Lower lobe of right lung (tissue), 2 donors: ENCODE data around the gene BICD1. TPM values are rescaled to one million over a fixed set of nuclear protein-coding genes. Genes with fewer than 3 reads are reported as not detected.

ENCODE experiments used
- ATAC-seq, 2 donors: fragments of 200-7000 bp; cut with Tn5 transposase; one replicate each; pipeline ENCODE4 v1.9.1; 2020 to 2022; ENCODE audit warnings: mild to moderate bottlenecking in 2 of 2, moderate library complexity in 2 of 2
- DNase-seq: peaks from one replicate; pipeline ENCODE4 v3.0.0-alpha.2; 2020
- H3K27ac ChIP-seq: fragments of 200-600 bp; one replicate; pipeline ENCODE4 v1.8.0; 2022
- H3K27me3 ChIP-seq: fragments of 200-600 bp; one replicate; pipeline ENCODE4 v1.8.0; 2022; ENCODE audit warnings: low read depth
- H3K36me3 ChIP-seq: fragments of 200-600 bp; one replicate; pipeline ENCODE4 v1.8.0; 2022; ENCODE audit warnings: mild to moderate bottlenecking
- H3K4me1 ChIP-seq: fragments of 200-600 bp; one replicate; pipeline ENCODE4 v1.8.0; 2022
- H3K4me3 ChIP-seq: fragments of 200-600 bp; one replicate; pipeline ENCODE4 v1.8.0; 2022; ENCODE audit warnings: mild to moderate bottlenecking
- H3K9me3 ChIP-seq: fragments of 200-600 bp; one replicate; pipeline ENCODE4 v1.8.0; 2022
- CTCF ChIP-seq: fragments of 200-600 bp; IDR thresholded peaks from one replicate; pipeline ENCODE4 v1.8.0; 2022; ENCODE audit warnings: antibody characterized with exemption, mild to moderate bottlenecking
- intact Hi-C: fragments of 100-400 bp; cut with DNase I; formaldehyde crosslinking; loops from one replicate; pipeline ENCODE4 v1.11.0; 2022
- total RNA-seq: library from RNA; stranded (reverse); fragmentation: NEBNext Ultra II Directional; extraction: Animal tissue kit (Norgen Biotek cat#: 25700); gene quantifications from one replicate; pipeline ENCODE4 v1.2.1, GENCODE V29; 2021
- donor health status: DM: no; HTN: yes; CAD: no; lungs with severe emphysema.

The BICD1 gene
- total RNA-seq, 1 donor from 2014 or later, result 11.0 TPM

DNA sequence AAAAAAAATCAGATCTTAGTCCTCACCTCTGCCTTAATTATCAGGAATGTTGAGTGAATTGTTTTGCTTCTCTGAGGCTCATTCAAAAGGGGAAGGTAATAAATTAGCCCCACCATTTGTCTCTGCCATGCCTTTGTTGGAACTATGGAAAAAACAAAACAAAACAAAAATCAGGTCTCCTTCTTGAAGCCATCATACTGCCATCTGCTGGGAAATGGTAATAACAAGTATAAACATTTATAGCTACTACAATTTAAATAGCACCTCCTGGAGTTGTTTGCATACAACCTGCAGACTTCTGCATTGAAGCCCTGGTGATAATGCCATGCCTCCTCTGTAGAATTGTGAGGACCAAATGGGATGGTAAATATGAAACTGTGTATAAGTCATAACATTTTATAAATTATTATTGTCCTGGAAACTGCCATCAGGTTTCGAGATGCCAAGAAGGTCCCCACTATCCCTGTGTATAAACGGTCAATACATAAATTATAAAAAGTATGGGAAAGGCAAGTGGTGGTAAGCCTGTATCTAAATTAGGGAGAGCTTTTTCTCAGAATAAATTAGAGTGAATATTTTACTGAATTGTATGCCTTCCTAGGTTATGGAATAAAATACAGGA lies 205.5 kb downstream of the BICD1 start:
- intact Hi-C loops, result no loop called here
- no peaks in the 10 kb centered on the region for H3K9me3 ChIP-seq
- H3K36me3 ChIP-seq, result no peaks in the 10 kb centered on the region
- H3K27me3 ChIP-seq, result no peaks in the 10 kb centered on the region
- H3K4me3 ChIP-seq, result no peak overlapping the region
- DNase-seq (no peak), ATAC-seq (peak in 1 of 2 donors; percentile 40)
- H3K4me1 ChIP-seq, result peaks cover 10% of the 10 kb centered on the region
- peak; percentile 49 for TF ChIP-seq CTCF
- H3K27ac ChIP-seq, result no peak overlapping the region

- no peak overlapping the region for H3K27ac ChIP-seq
- H3K36me3 ChIP-seq, result no peaks in the 10 kb centered on the region
- H3K27me3 ChIP-seq, result no peaks in the 10 kb centered on the region
- H3K4me1 ChIP-seq, result no peaks in the 10 kb centered on the region
- no peaks in the 10 kb centered on the region for H3K9me3 ChIP-seq
- no peak overlapping the region for H3K4me3 ChIP-seq
- TF ChIP-seq CTCF, result no peak
- ATAC-seq (no peak), DNase-seq (no peak)
- intact Hi-C loops, result no loop called here
Observed at GRCh38 chr12:32322354-32322753, 215.7 kb downstream of the BICD1 start.

DNA sequence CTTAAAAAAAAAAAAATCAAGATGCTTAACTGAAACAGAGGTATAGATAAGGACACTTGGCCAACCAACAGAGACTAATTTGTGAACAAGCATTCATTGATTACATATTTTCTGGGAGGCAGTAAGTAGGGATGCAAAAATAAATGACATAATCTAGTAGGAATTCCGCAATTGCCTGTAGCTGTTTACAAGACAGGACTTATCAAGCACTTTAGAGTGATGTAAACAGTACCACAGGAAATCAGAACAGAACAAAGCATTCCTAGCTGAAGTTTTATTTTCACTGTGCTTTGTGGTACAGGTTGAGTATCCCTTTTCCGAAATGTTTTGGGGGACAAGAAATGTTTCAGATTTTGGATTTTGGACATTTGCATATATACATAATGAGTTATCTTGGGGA lies 224.5 kb downstream of the BICD1 start:
- no peak overlapping the region for H3K4me3 ChIP-seq
- no peaks in the 10 kb centered on the region for H3K9me3 ChIP-seq
- no peak for DNase-seq
- peak in 1 of 2 donors; percentile 75 for ATAC-seq
- peak overlapping the region; percentile 46 for H3K27ac ChIP-seq
- no peaks in the 10 kb centered on the region for H3K27me3 ChIP-seq
- peaks cover 7% of the 10 kb centered on the region for H3K36me3 ChIP-seq
- peaks cover 10% of the 10 kb centered on the region for H3K4me1 ChIP-seq
- intact Hi-C loops, result no loop called here
- TF ChIP-seq CTCF, result no peak

DNA sequence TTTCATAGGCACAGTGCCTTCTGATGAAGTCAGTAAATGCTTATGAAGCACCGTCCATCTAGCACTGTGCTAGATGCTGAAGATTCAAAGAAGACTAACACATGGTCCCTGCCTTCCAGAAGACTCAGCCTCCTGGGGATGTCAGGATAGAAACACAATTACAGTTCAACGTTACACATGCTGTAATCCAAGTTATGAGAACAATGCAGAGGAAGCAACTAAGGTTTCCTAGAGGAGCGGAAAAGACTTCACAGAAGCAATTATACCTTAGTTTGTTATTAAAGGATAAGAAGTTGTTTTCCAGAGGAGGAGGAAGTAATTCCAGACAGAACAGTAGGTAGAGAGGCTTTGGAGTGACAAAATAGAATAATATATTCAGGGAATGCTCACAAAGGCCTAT lies 225.8 kb downstream of the BICD1 start:
- ATAC-seq (no peak), DNase-seq (no peak)
- intact Hi-C loops, result no loop called here
- H3K27me3 ChIP-seq, result no peaks in the 10 kb centered on the region
- H3K9me3 ChIP-seq, result no peaks in the 10 kb centered on the region
- H3K27ac ChIP-seq, result no peak overlapping the region
- no peak overlapping the region for H3K4me3 ChIP-seq
- H3K36me3 ChIP-seq, result peaks cover 7% of the 10 kb centered on the region
- H3K4me1 ChIP-seq, result peaks cover 10% of the 10 kb centered on the region
- TF ChIP-seq CTCF, result no peak

- Histone ChIP-seq H3K4me1 (peaks cover 10% of the 10 kb centered on the region), H3K4me3 (no peak overlapping the region), H3K9me3 (no peaks in the 10 kb centered on the region), H3K27me3 (no peaks in the 10 kb centered on the region), H3K36me3 (no peaks in the 10 kb centered on the region), H3K27ac (peak overlapping the region; percentile 1)
- ATAC-seq (no peak), DNase-seq (no peak)
- no peak for TF ChIP-seq CTCF
- intact Hi-C loops, result no loop called here
Observed at GRCh38 chr12:32334371-32334777, 227.7 kb downstream of the BICD1 start.
